ENCODE data around the gene BRSK1.

DNA sequence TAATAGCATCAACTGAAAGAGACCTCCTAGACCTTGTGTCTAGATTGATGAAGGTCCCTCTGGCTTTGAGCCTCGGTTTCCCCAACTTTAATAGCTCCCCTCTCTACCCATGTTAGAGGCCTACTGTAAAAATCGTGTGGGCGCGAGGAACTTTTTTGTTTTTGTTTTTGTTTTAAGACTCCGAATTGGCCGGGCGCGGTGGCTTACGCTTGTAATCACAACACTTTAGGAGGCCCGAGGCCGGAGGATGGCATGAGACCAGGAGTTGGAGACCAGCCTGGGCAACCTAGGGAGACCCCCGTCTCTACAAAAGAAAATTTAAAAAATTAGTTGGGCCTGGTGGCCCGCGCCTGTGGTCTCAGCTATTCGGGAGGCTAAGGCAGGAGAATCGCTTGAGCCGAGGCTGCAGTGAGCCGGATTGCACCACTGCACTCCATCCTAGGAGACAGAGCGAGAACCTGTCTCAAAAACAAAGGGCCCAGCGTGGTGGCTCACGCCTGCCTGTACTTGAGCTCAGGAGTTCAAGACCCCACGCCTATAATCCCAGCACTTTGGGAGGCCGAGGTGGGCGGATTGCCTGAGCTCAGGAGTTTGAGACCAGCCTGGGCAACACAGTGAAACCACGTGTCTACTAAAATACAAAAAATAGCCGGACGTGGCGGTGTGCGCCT, 24.1 kb upstream of the BRSK1 start:
- TF ChIP-seq TAF1 (IDR thresholded peaks at IDR 0.05; ENCODE audit: low read depth), result no peak
- no peak for TF ChIP-seq MAX (IDR thresholded peaks at IDR 0.05)
- TF ChIP-seq, protein P1, sequence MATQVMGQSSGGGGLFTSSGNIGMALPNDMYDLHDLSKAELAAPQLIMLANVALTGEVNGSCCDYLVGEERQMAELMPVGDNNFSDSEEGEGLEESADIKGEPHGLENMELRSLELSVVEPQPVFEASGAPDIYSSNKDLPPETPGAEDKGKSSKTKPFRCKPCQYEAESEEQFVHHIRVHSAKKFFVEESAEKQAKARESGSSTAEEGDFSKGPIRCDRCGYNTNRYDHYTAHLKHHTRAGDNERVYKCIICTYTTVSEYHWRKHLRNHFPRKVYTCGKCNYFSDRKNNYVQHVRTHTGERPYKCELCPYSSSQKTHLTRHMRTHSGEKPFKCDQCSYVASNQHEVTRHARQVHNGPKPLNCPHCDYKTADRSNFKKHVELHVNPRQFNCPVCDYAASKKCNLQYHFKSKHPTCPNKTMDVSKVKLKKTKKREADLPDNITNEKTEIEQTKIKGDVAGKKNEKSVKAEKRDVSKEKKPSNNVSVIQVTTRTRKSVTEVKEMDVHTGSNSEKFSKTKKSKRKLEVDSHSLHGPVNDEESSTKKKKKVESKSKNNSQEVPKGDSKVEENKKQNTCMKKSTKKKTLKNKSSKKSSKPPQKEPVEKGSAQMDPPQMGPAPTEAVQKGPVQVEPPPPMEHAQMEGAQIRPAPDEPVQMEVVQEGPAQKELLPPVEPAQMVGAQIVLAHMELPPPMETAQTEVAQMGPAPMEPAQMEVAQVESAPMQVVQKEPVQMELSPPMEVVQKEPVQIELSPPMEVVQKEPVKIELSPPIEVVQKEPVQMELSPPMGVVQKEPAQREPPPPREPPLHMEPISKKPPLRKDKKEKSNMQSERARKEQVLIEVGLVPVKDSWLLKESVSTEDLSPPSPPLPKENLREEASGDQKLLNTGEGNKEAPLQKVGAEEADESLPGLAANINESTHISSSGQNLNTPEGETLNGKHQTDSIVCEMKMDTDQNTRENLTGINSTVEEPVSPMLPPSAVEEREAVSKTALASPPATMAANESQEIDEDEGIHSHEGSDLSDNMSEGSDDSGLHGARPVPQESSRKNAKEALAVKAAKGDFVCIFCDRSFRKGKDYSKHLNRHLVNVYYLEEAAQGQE (IDR thresholded peaks at IDR 0.05; ENCODE audit: low read depth), result no peak
- TF ChIP-seq EP300 (IDR thresholded peaks at IDR 0.05; ENCODE audit: borderline replicate concordance), result no peak
- TF ChIP-seq ZBTB7A (IDR thresholded peaks at IDR 0.05; ENCODE audit: low read depth), result no peak
- TF ChIP-seq YY1 (IDR thresholded peaks at IDR 0.05; ENCODE audit: low read depth), result no peak
